ENCODE data around the gene EHMT2.

DNA sequence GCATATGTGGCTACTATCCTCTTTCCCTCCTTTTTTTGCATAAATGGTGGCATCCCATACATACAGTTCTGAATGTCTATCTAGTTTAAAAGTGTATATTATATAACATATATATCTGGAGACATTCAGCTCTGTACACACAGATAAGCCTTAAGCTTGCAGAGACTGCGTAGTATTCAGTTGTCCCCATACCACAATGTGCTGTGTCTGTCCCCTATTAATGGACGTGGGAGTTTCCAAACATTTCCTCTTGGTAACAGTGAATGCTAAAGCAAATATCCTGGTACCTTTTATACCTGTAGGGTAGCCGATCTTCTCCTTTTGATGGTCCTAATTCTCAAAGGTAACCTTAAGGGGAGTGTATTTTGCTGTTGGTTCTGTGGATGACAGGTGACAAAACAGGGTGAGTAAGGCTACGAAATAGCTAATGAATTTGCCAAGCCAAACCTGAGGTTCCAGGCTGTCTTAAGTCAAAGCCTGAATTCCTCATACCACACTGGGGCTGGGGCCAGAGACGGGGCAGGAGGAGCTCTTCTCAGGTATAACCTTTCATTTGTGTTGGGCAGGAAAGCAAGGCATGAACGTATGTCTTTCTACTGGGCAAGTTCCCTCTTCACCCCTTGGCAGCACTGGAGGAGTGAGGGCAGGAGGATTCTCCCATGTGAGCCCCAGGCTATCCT lies 22.3 kb upstream of the EHMT2 start:
- TF ChIP-seq YY1 (IDR thresholded peaks at IDR 0.05; ENCODE audit: insufficient read depth, insufficient read length): no peak
- TF ChIP-seq ZNF274 (IDR thresholded peaks at IDR 0.05; ENCODE audit: low read depth, low read length): no peak

All from NT2/D1 (cell line).